Cortex of kidney (tissue), 1 donor: ENCODE data around the gene FGGY.
"Not testable (repeated sequence)": the region's sequence is repeated elsewhere in the genome, so short reads cannot be mapped to it uniquely, and the experiment has no call there.

Experiments used
- DNase-seq: peaks from one replicate; lab custom pipeline; 2025; lab: John Stamatoyannopoulos, UW

Gene FGGY

DNA sequence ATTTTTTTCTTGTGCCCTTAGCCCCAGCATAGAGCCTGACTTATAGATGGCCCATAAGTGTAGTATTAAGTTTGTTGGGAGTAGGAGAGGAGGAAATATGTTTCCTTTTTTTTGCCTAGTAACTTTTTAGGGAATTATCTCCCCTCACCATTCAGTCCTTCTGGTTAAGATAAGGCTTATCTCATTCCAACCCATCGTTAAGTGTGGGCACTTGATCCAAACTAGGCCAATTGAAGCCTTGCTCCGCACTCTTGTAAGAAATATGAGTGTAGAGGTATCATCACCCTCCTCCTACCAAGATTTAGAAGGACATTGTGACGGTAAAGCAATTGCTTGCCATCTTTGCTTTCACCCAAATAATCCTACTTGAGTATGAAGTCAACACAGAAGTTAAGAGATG is 8.8 kb upstream of the FGGY start:
- no peak for DNase-seq

DNA sequence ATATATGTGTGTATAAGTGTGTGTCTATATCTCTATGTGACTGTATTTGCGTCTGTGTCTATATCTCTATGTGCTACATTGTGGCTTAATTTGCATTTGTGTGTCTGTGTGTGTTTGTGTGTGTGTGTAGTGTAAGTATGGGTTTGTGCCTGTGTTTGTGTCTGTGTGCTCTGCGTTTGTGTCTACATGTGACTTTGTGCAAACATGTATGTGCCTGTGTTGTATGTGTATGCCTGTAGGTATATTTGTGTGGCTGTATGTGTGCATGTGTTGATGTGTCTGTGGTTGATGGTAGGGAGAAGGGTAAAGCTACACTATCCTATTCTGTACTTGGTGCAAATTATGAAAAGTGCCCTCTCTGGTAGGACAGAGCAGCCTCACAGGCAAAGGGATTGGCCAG is 7.3 kb upstream of the FGGY start:
- no peak for DNase-seq

DNA sequence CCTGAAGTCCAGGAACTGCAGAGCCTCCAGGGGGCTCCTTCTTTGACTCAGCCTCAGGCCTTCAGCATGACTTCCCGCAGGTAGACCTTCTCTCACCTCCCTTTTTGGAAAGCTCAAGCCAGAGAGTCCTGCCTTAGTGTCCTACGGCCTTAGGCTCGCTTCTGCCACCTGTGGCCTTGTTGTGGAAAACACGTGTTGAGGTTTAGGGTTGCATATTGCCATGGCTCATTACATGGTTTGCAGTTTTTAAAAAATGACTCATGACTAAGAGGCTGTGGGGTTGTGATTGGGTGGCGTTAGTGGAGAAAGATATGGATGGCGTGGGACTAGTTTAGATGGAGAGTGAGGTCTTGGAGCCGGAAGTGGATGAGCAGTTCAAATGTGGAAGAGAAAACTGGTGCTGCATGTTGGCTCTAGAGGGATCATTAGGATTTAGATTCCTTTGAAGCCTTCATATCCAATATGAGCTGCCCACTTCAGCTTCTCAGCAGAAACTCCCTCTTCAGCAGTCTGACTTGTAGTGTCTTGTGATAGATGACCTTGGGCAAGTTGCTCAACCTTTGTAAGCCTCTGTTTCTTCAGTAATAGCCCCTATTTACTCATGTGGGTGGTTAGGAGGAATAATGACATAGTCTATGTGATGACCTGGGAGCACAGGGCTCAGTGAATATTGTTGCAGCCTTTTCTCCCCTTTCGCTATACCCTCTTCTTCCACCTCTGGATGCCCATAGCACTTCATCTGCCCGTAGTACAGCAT is 6.5 kb upstream of the FGGY start:
- DNase-seq: no peak

DNA sequence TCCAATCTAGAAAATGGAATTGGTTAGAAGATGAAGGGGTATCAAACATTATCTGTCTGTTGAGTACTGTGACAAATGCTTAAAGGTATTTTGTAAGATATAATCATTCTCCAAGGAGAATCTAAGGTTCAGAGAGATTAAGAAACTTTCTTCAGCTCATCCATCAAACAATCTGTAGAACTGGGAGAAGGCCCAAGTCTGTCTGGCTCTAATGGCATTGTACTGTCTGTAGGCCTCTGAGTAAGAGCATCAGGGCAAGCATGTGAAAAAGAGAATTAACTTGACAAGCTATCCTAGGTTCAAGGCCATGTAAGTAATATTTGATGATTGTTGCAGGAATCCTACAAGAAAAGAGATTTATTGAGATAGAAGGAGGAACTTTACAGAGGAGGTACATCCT is 5.3 kb upstream of the FGGY start:
- no peak for DNase-seq

DNA sequence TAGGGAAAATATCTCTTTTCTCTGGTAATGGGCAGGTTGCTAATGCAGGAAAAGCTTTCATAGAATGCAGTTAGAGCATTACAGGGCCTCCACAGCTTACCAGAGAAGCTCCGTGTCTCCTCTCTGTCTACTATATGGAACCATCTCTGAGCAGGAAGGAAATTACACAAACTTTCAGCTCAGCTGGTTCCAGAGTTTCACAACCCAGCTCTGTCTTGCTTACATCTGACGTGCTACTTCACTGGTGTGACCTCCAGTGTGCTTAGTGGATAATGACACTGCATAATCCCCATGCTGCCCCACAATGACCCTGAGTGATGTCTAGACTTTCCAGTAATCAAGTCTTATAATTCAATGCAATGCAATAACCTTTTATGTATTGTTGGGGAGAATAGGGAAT is 4.3 kb upstream of the FGGY start:
- no peak for DNase-seq

DNA sequence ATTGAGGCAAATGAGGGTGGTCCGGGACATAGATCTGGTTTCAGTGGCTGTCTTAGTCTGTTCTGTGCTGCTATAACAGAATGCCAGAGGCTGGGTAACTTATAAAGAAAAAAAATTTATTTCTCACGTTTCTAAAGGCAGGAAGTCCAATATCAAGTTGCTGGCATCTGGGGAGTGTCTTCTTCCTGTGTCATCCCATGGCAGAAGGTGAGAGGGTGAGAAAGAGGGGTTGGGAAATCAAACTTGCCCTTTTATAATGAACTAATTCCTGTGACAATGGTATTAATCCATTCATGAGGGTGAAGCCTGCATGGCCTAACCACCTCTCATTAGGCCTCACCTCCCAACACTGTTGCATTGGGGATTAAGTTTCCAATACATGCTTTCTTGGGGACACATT is 3.7 kb upstream of the FGGY start:
- DNase-seq: no peak

DNA sequence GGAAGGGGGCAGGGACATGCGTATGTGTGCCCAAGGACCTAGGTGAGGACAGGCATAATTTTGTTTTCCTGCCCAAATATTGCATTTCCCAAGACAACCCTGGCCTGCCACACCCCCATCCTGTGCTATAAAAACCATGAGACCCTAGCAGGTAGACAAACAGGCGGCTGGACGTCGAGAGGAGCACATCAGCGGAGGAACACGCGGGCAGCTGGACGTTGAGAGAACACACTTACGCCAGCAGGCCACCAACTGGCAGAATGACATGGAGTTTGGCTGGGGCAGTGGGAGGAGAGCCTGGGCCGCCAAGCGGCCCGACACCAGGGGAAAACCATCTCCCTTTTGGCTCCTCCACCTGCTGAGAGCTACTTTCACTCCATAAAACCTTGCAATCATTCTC is 3.0 kb upstream of the FGGY start:
- DNase-seq: no peak

DNA sequence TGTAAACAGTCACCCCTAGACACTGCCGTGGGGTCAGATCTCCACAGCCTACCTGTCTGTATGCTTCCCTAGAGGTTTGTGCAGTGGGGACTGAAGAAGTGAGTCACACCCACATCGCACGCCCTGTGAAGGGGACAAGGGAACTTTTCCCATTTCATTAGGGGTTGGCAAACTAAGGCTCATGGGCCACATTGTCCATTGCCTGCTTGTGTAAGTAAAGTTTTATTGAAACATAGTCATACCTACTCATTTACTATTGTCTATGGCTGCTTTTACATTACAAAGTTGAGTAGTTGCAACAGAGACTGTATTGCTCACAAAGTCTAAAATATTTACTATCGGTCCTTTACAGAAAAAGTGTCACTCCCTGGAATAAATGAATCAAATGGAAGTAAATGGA is 2.5 kb upstream of the FGGY start:
- DNase-seq: no peak

DNA sequence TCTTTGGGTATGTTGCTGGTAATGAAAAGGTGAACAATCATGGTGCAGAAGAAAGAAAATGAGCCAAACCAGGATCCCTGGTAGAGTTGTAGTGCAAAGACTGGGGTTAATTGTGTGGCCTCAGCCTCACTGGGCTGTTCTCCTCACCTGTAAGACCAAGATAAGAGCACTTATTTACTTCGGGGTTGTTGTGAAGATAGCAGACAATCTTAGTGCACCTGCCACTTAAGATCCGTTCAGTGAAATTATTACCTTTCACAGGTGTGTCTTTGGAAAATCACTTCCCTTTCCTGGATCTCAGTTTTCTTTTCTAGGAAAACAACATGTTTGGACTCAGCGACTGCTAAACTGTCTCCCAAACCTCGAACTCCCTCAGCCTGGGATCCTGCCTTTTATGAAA is 1.3 kb upstream of the FGGY start:
- DNase-seq: no peak

DNA sequence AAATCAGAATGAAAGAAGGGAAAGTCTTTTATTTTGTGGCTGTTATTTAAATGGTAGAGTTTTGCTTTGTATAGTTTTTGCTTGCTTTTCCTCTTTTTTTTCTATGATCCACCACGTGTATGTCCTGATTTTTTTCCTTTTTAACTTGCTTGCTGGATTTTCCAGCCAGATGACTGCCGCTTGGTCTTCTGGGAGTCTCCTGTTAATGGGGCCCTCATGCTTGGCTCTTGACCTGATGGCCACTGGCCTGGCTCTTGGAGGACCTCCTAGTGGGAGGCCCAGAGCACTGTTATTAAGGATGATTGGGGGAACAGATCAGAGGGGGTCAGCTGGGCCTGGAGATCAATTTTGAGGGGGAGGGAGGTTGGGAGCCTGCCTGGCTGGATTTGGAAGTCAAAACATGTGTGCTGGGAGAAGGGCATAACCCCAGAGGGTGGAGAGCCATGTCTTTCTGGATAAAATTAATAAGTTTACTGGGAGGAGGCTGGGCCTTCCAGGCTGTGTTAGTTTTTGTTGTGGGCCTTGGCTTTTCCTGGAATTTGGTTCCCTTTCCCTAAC is 1.2 kb downstream of the FGGY start:
- DNase-seq: no peak

DNA sequence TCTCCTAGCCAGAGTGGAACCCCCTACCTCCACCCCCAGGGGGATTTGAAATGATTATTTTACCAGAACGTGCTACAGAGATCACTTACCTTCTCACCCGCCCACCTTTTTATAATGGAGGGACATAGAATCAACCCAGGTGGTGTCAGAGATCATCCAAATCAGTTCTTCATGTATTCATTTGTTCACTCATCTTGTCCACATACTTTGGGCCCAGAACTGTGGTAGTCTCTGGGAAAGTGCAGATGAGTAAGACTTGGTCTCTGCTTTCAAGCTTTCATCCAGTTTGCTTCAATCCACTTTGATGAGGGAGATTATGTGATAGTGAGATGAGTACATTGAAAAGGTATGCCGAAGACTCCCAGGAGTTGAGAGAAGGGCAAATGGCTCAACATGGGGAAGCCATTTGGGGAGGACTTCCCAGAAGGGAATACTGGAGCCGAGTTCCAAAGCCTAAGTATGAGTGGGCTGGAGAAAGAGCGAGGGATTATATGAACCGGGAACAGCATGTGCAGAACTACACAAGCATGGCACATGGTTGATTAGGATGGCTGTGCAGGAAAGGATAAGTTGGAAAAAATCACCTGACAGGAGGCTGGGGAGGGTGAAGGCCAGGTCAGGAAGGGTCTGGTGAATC is 1.9 kb downstream of the FGGY start:
- no peak for DNase-seq

DNA sequence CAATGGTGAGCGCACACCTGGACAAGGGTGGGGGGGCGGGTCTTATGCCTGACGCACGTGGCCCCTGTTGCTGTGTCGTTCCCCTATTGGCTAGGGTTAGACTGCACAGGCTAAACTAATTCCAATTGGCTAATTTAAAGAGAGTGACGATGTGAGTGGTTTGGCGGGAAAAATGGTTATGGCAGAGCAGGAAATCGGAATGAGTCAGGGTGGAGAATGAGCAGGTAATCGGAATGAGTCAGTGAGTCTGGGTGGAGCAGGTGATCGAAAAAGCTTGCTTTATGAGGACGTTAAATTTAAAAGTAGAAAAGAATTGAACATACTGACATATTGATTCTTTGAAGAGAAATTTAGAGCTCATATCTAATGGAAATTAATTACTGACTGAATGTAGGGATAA is 2.8 kb downstream of the FGGY start:
- not testable (repeated sequence) for DNase-seq

DNA sequence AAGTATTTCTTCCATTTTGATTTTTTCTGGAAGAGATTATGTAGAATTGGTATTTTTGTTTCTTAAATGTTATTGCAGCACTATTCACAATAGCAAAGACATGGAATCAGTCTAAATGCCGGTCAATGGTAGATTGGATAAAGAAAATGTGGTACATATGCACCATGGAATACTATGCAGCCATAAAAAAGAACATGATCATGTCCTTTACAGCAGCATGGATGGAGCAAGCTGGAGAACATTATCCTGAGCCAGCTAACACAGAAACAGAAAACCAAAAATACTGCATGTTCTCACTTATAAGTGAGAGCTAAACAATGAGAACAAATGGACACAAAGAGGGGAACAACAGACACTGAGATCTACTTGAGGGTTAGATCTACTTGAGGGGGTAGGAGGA is 5.4 kb downstream of the FGGY start:
- DNase-seq: no peak

DNA sequence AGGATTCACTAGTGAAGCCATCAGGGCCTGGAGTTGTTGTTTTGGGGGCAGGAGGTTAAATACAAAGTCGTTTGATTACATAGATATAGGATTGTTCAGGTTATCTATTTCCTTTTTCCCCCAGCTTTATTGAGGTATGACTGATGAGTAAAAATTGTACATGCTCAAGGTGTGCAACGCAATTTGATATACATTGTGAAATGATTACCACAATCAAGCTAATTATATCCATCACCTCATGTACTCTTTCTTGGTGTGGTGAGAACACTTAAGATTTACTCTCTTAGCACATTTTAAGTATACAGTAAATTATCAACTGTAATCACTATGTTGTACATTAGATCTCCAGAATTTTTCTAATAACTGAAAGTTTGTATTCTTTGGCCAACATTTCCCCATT is 6.0 kb downstream of the FGGY start:
- no peak for DNase-seq

DNA sequence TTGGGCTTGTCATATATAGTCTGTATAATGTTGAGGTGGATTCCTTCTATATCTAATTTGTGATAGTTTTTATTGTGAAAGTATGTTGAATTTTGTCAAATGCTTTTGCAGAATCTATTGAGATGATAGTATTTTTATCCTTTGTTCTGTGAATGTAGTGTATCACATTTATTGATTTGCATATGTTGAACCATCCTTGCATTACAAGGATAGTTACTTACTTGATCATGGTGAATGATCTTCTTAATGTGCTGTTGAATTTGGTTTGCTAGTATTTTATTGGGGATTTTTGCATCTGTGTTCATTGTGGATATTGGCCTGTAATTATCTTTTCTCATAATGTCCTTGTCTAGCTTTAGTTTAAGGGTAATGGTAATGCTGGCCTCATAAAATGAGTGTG is 8.3 kb downstream of the FGGY start:
- DNase-seq: no peak

DNA sequence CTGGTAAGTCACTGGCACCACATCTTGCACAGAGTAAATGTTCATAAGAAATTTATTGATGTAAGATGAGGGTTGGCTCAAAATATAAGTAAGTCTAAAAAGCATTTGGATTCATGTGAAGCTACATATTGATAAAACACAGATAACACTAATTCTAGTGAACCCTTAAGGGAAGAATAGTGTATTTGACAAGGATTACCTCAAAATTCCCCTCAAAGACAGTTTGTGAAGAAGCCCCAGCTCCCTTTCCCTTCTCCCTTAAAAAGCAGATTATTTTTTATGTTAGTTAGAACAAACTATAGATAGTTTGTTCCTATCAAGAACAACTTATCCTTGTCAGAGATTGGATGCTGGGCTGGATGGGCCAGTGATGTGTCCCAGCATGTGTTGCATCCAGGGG is 10.7 kb downstream of the FGGY start:
- DNase-seq: no peak

DNA sequence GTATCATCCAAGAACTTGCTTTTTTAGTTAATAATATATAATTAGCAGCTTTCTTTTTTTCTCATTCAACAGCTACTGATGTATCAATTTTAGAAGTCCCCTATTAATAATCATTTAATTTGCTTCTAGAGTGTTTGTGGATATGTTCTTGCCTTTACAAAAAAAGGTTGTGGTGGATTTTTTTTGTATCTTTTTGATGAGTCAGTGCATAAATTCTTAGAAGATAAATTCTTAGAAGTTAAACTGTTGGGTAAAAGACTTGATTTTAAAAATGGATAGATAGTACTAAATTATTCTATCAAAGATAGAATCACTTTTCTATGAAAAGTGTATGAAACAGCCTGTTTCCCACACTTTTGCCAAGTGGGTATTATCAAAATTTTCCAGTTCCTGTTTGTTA is 11.9 kb downstream of the FGGY start:
- no peak for DNase-seq

DNA sequence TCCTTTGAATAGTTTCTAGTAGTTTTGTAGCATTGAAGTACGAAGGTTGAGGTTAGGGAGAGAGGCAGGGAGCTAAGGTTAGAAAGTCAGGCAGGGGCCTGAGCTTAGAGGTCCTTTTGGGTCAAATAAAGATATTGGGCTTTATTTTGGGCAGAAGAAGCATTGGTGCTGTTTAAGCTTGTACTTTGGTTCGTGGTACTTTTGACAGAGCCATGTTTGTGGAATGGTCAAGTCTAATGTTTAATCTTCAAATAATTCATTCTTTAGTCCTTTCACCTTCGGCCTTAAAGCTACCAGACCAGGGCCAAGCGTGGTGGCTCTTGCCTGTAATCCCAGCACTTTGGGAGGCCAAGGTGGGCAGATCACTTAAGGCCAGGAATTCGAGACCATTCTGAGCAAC is 12.5 kb downstream of the FGGY start:
- DNase-seq: no peak

DNA sequence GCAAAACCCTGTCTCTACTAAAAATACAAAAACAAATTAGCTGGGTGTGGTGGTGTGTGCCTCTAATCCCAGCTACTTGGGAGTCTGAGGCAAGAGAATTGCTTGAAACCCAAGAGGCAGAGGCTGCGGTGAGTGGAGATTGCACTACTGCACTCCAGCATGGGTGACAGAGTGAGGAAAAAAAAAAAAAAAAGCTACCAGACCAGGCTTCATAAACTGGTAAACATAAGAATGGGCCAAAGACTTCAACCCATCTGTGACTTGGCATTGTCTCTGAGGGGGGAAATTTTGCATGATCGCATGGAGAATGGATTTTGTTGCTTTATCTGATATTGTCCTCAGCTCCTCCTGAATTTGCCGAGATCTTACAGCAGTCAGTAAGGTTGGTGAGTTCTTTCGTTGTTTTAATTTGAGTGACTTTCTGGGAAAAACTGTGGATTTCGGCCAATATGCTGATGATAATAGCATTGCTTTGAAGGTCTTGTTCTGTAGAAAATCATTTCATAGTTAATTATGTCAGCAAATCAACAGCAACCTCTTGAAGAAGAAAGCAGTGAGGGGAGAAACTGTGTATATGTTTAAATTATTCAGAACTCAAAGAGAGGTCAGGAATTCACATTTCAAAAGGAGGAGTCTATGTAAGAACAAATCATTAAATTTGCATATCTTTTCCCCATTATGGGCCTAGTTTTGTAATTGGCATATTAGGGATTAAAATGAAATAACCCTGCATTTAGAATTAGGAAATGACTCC is 13.1 kb downstream of the FGGY start:
- no peak for DNase-seq

DNA sequence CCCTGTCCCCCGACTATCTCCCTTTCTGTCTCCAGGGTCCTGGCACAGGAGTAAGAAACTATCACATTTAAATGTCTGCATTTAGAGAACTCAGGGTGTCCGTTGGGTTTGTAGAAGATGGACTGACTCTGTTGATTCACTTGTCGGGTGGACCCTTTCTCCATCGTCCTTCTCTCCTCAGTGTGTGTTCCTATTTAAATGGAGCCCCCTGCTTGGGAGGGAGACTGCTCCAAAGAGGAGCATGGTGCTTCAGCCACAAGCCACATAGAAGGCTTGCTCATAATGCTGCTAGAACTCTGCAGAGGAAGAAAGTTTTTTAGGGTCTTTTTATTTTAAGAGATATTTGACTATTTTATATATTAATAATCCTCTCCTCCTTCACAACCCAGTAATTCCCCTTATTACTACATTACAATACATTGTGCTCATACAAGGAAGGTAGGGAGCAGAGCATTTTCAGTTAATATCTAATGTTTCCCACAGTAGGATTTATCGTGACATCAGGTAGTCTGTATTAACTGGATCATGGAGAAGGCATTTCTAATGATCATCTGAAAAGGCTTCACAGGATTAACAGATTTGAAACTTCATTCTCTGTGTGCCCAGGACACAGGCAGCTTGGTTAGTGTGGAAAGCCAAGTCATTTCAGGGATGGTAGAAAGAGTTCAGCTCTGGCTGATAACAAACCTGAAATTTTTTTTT is 13.8 kb downstream of the FGGY start:
- DNase-seq: no peak

DNA sequence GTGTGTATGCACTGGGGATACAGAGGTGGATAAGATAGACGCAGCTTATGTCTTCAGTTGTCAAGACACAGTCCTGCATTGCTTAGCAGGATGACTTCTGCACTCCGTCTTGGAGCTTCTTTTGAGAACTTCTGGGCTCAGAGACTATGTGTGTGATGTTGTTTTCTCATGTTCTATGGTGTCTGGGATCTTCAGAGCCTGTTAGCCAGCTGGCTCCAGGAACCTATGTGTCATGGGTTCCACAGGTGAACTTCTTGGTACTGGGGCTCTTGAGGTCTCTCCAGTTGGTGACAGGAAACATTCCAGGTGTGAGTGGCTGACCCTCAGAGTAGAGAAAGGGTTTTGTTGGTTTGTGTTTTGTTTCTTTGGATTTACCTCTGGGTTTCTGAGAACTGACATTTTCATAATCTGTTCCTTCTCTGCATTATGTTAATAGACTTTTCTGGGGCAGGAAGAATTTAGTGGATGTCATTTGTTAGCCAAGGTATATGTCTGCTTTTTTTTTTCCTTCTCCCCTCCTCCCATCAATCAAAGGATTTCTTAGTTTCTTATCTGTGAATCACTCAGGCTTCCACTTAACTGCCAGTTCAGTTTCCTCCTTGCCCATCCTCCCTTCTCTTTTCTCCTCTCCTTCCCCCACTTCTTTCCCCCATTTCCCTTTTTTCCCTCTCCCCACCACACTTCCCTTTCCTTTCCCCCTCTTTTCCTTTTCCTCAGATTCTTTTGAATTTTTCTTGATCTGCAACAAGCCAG is 18.1 kb downstream of the FGGY start:
- no peak for DNase-seq
